ENCODE measurements around the gene OR2A5.

GRCh38 chr7:144069953-144070352 lies 21.2 kb downstream of the OR2A5 start:
- TF ChIP-seq POLR2AphosphoS5 (IDR thresholded peaks at IDR 0.05) (no peak), EZH2 (IDR thresholded peaks at IDR 0.05; ENCODE audit: borderline replicate concordance, insufficient read depth, low read length, poor library complexity, severe bottlenecking) (no peak), CTCF (IDR thresholded peaks at IDR 0.05; ENCODE audit: poor library complexity, severe bottlenecking) (no peak), REST (IDR thresholded peaks at IDR 0.05; ENCODE audit: borderline replicate concordance) (no peak), EP300 (conservative IDR thresholded peaks at IDR 0.05; ENCODE audit: poor library complexity, severe bottlenecking) (no peak), RAD21 (conservative IDR thresholded peaks at IDR 0.05) (no peak)
